GM23338 (cell line): ENCODE data around the gene TNS3. TPM values are rescaled to one million over a fixed set of nuclear protein-coding genes. Genes with fewer than 3 reads are reported as not detected.

Experiments used
- ATAC-seq: fragments of 200-7000 bp; cut with Tn5 transposase; 3 replicates; pipeline ENCODE4 v1.9.1; 2020
- DNase-seq: peaks from one replicate; pipeline ENCODE4 v3.0.0-alpha.2; 2015; ENCODE audit warnings: low spot score
- H2AFZ ChIP-seq: fragments of 200-600 bp; sonication (generic); 2 replicates; pipeline ENCODE4 v1.8.0; 2016; ENCODE audit warnings: antibody characterized with exemption, mild to moderate bottlenecking, moderate library complexity
- H3F3A ChIP-seq: fragments of 200-600 bp; sonication (generic); replicated peaks from 2 replicates; pipeline ENCODE4 v1.8.0; 2017; ENCODE audit warnings: antibody characterized with exemption, mixed run types, low read depth
- H3K27ac ChIP-seq: fragments of 200-600 bp; sonication (generic); 2 replicates; pipeline ENCODE4 v1.6.1; 2016; ENCODE audit warnings: low read depth
- H3K27me3 ChIP-seq: fragments of 200-600 bp; sonication (generic); 2 replicates; pipeline ENCODE4 v1.8.0; 2016; ENCODE audit warnings: mild to moderate bottlenecking, mixed run types, moderate library complexity; ENCODE audit not compliant: insufficient read depth
- H3K36me3 ChIP-seq: fragments of 200-600 bp; sonication (generic); 2 replicates; pipeline ENCODE4 v1.8.0; 2016; ENCODE audit warnings: mild to moderate bottlenecking; ENCODE audit not compliant: insufficient read depth
- H3K4me1 ChIP-seq: fragments of 200-600 bp; sonication (generic); 2 replicates; pipeline ENCODE4 v1.8.0; 2016; ENCODE audit warnings: mild to moderate bottlenecking, moderate library complexity; ENCODE audit not compliant: insufficient read depth
- H3K4me2 ChIP-seq: fragments of 200-600 bp; sonication (generic); 2 replicates; pipeline ENCODE4 v1.7.1; 2017; ENCODE audit warnings: mixed run types
- H3K4me3 ChIP-seq: fragments of 200-600 bp; sonication (generic); 2 replicates; pipeline ENCODE4 v1.6.1; 2016; ENCODE audit warnings: mixed run types
- H3K79me2 ChIP-seq: fragments of 200-600 bp; sonication (generic); replicated peaks from 2 replicates; pipeline ENCODE4 v1.8.0; 2017; ENCODE audit warnings: mild to moderate bottlenecking; ENCODE audit not compliant: insufficient read depth
- H3K9me2 ChIP-seq: fragments of 200-600 bp; sonication (generic); 2 replicates; pipeline ENCODE4 v1.8.0; 2017; ENCODE audit not compliant: insufficient read depth
- H4K20me1 ChIP-seq: fragments of 200-600 bp; sonication (generic); replicated peaks from 2 replicates; pipeline ENCODE4 v1.8.0; 2017; ENCODE audit warnings: mild to moderate bottlenecking; ENCODE audit not compliant: insufficient read depth
- H3K27ac Mint-ChIP-seq: 2 replicates; pipeline ENCODE4 v1.8.0; 2020; ENCODE audit warnings: inconsistent platforms, mild to moderate bottlenecking, moderate library complexity, mixed read lengths
- H3K27me3 Mint-ChIP-seq: 3 replicates; pipeline ENCODE4 v1.8.0; 2022; ENCODE audit warnings: low read depth, mild to moderate bottlenecking, moderate library complexity, mixed read lengths, inconsistent platforms; ENCODE audit not compliant: insufficient read depth, poor library complexity
- H3K36me3 Mint-ChIP-seq: 3 replicates; pipeline ENCODE4 v1.8.0; 2021; ENCODE audit warnings: low read depth, mild to moderate bottlenecking, inconsistent platforms, moderate library complexity, mixed read lengths
- H3K4me1 Mint-ChIP-seq: 3 replicates; pipeline ENCODE4 v1.8.0; 2020; ENCODE audit warnings: mild to moderate bottlenecking, inconsistent platforms, mixed read lengths
- H3K4me3 Mint-ChIP-seq: 3 replicates; pipeline ENCODE4 v1.8.0; 2021; ENCODE audit warnings: moderate library complexity, mild to moderate bottlenecking, inconsistent platforms, mixed read lengths
- H3K9me3 Mint-ChIP-seq: 3 replicates; pipeline ENCODE4 v1.8.0; 2020; ENCODE audit warnings: moderate library complexity, mild to moderate bottlenecking, inconsistent platforms, mixed read lengths
- CREB1 ChIP-seq: fragments of 250-450 bp; sonication (Bioruptor Pico); IDR thresholded peaks from 2 replicates; pipeline ENCODE4 v1.5.0; 2020; ENCODE audit warnings: low read depth, mild to moderate bottlenecking, moderate library complexity
- EZH2 ChIP-seq: fragments of 200-600 bp; sonication (generic); IDR thresholded peaks from one replicate; pipeline ENCODE4 v1.8.0; 2017; ENCODE audit warnings: antibody characterized with exemption, mild to moderate bottlenecking, low read depth; ENCODE audit not compliant: unreplicated experiment
- EZH2phosphoT487 ChIP-seq: fragments of 200-600 bp; sonication (generic); IDR thresholded peaks from one replicate; pipeline ENCODE4 v1.8.1; 2018; ENCODE audit warnings: antibody characterized with exemption; ENCODE audit not compliant: unreplicated experiment
- JUNB ChIP-seq: IDR thresholded peaks from one replicate; pipeline ENCODE4 v1.6.1; 2016; ENCODE audit warnings: antibody characterized with exemption; ENCODE audit not compliant: unreplicated experiment
- NANOG ChIP-seq: IDR thresholded peaks from 2 replicates; pipeline ENCODE4 v1.6.1; 2016; ENCODE audit warnings: antibody characterized with exemption, borderline replicate concordance
- POLR2AphosphoS5 ChIP-seq: IDR thresholded peaks from 2 replicates; pipeline ENCODE4 v1.6.1; 2016; ENCODE audit warnings: antibody characterized with exemption, low read depth
- STAT1 ChIP-seq: IDR thresholded peaks from one replicate; pipeline ENCODE4 v1.6.1; 2016; ENCODE audit warnings: antibody characterized with exemption; ENCODE audit not compliant: unreplicated experiment
- ZNF114 ChIP-seq: fragments of 250-450 bp; sonication (Bioruptor Pico); IDR thresholded peaks from 2 replicates; pipeline ENCODE4 v1.5.0; 2020; ENCODE audit warnings: mild to moderate bottlenecking, moderate library complexity
- ZNF331 ChIP-seq: fragments of 250-450 bp; sonication (Bioruptor Pico); IDR thresholded peaks from 2 replicates; pipeline ENCODE4 v1.5.0; 2020; ENCODE audit warnings: low read depth, mild to moderate bottlenecking, moderate library complexity
- ZNF462 ChIP-seq: fragments of 250-450 bp; sonication (Bioruptor Pico); IDR thresholded peaks from 2 replicates; pipeline ENCODE4 v1.5.0; 2020; ENCODE audit warnings: mild to moderate bottlenecking, moderate library complexity
- polyA plus RNA-seq: library from polyadenylated mRNA; unstranded; fragments of >200 nt; fragmentation: Nextera tagmentation; extraction: Ambion mirVana; gene quantifications from 2 replicates; pipeline ENCODE4 v1.2.1, GENCODE V29; 2016
- total RNA-seq: library from RNA; depleted of rRNA; stranded (reverse); fragments of >200 nt; shearing (Covaris generic); gene quantifications from 2 replicates; pipeline ENCODE4 v1.2.3, GENCODE V29; 2014
- TF ChIP-seq, protein P1 (sequence below), 2 experiments: fragments of 200-600 bp in 1 of 2; sonication (generic) in 1 of 2; conservative IDR thresholded peaks; 2 replicates each; pipeline versions ENCODE4 v1.5.1 to v1.6.1; 2016 to 2017; ENCODE audit warnings: antibody characterized with exemption in 2 of 2, low read depth in 2 of 2, mild to moderate bottlenecking in 2 of 2, moderate library complexity in 1 of 2
- TF ChIP-seq, protein P2 (sequence below): IDR thresholded peaks from one replicate; pipeline ENCODE4 v1.6.1; 2018; ENCODE audit warnings: antibody characterized with exemption; ENCODE audit not compliant: unreplicated experiment
- TF ChIP-seq, protein P3 (sequence below): IDR thresholded peaks from 2 replicates; pipeline ENCODE4 v1.6.1; 2016; ENCODE audit warnings: antibody characterized with exemption

The TNS3 gene
- total and polyA plus RNA-seq, 2 experiments from 2014 or later = 6.2 to 28.7 TPM

GRCh38 chr7:47423196-47423595, 158.7 kb downstream of the TNS3 start:
- H3K27me3 Mint-ChIP-seq = no peaks in the 10 kb centered on the region

More at GRCh38 chr7:47423196-47423595, 158.7 kb downstream of the TNS3 start:
- H3K4me3 Mint-ChIP-seq = no peak overlapping the region
- Histone ChIP-seq H4K20me1 (0 out of 2 replicates have a peak, but pooled peaks cover 2% of the 10 kb centered on the region), H3F3A (no peaks in the 10 kb centered on the region), H2AFZ (no peak overlapping the region), H3K9me2 (no peaks in the 10 kb centered on the region), H3K4me3 (no peak overlapping the region), H3K36me3 (no peaks in the 10 kb centered on the region; the same call in 1 of the 2 replicates), H3K79me2 (no peaks in the 10 kb centered on the region), H3K4me1 (peaks cover 5% of the 10 kb centered on the region; the same call in 1 of the 2 replicates), H3K27ac (no peak overlapping the region), H3K27me3 (no peaks in the 10 kb centered on the region), H3K4me2 (no peak overlapping the region)
- ATAC-seq (no peak), DNase-seq (no peak)
- no peak overlapping the region for H3K27ac Mint-ChIP-seq
- TF ChIP-seq ZNF114 (CRISPR knock-in tag) = no peak
- no peak for TF ChIP-seq ZNF462
- TF ChIP-seq, protein P1, sequence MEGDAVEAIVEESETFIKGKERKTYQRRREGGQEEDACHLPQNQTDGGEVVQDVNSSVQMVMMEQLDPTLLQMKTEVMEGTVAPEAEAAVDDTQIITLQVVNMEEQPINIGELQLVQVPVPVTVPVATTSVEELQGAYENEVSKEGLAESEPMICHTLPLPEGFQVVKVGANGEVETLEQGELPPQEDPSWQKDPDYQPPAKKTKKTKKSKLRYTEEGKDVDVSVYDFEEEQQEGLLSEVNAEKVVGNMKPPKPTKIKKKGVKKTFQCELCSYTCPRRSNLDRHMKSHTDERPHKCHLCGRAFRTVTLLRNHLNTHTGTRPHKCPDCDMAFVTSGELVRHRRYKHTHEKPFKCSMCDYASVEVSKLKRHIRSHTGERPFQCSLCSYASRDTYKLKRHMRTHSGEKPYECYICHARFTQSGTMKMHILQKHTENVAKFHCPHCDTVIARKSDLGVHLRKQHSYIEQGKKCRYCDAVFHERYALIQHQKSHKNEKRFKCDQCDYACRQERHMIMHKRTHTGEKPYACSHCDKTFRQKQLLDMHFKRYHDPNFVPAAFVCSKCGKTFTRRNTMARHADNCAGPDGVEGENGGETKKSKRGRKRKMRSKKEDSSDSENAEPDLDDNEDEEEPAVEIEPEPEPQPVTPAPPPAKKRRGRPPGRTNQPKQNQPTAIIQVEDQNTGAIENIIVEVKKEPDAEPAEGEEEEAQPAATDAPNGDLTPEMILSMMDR (conservative IDR thresholded peaks at IDR 0.05; ENCODE audit: low read depth in 2 of 2) = no peak
- no peak for TF ChIP-seq STAT1
- TF ChIP-seq, protein P2, sequence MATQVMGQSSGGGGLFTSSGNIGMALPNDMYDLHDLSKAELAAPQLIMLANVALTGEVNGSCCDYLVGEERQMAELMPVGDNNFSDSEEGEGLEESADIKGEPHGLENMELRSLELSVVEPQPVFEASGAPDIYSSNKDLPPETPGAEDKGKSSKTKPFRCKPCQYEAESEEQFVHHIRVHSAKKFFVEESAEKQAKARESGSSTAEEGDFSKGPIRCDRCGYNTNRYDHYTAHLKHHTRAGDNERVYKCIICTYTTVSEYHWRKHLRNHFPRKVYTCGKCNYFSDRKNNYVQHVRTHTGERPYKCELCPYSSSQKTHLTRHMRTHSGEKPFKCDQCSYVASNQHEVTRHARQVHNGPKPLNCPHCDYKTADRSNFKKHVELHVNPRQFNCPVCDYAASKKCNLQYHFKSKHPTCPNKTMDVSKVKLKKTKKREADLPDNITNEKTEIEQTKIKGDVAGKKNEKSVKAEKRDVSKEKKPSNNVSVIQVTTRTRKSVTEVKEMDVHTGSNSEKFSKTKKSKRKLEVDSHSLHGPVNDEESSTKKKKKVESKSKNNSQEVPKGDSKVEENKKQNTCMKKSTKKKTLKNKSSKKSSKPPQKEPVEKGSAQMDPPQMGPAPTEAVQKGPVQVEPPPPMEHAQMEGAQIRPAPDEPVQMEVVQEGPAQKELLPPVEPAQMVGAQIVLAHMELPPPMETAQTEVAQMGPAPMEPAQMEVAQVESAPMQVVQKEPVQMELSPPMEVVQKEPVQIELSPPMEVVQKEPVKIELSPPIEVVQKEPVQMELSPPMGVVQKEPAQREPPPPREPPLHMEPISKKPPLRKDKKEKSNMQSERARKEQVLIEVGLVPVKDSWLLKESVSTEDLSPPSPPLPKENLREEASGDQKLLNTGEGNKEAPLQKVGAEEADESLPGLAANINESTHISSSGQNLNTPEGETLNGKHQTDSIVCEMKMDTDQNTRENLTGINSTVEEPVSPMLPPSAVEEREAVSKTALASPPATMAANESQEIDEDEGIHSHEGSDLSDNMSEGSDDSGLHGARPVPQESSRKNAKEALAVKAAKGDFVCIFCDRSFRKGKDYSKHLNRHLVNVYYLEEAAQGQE = no peak
- TF ChIP-seq POLR2AphosphoS5 = no peak
- TF ChIP-seq ZNF331 (CRISPR knock-in tag) = no peak
- no peak for TF ChIP-seq EZH2phosphoT487
- TF ChIP-seq CREB1 = no peak
- TF ChIP-seq NANOG = no peak
- TF ChIP-seq, protein P3, sequence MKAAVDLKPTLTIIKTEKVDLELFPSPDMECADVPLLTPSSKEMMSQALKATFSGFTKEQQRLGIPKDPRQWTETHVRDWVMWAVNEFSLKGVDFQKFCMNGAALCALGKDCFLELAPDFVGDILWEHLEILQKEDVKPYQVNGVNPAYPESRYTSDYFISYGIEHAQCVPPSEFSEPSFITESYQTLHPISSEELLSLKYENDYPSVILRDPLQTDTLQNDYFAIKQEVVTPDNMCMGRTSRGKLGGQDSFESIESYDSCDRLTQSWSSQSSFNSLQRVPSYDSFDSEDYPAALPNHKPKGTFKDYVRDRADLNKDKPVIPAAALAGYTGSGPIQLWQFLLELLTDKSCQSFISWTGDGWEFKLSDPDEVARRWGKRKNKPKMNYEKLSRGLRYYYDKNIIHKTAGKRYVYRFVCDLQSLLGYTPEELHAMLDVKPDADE = no peak
- no peak for TF ChIP-seq EZH2
- TF ChIP-seq JUNB = no peak
- H3K36me3 Mint-ChIP-seq = peaks cover 20% of the 10 kb centered on the region
- no peaks in the 10 kb centered on the region; the same call in 2 of the 3 replicates for H3K9me3 Mint-ChIP-seq
- H3K4me1 Mint-ChIP-seq = peaks cover 10% of the 10 kb centered on the region
